A673 (cell line): ENCODE measurements around the gene NOL11. TPM values are rescaled to one million over a fixed set of nuclear protein-coding genes. Genes with fewer than 3 reads are reported as not detected.
"Not testable (repeated sequence)": the region's sequence is repeated elsewhere in the genome, so short reads cannot be mapped to it uniquely, and the experiment has no call there.

ENCODE experiments used
- BruUV-seq: library from RNA; stranded (reverse); fragments of 400-500 nt; replicated peaks from 2 replicates; lab custom pipeline; 2021; lab: Mats Ljungman, UMichigan
- CTCF ChIA-PET: fragments of 300-600 bp; sonication (Branson Sonifier 250); formaldehyde crosslinking; loops from one replicate; lab custom pipeline; 2022; ENCODE audit warnings: antibody characterized with exemption; lab: Charles Lee
- POLR2A ChIA-PET: fragments of 300-600 bp; sonication (Branson Sonifier 250); formaldehyde crosslinking; loops from one replicate; lab custom pipeline; 2022; ENCODE audit warnings: antibody characterized with exemption; ENCODE audit not compliant: low non-redundant PET; lab: Charles Lee
- DNase-seq: peaks from one replicate; pipeline ENCODE4 v3.0.0-alpha.2; 2015; ENCODE audit warnings: low spot score
- H3K27ac ChIP-seq: fragments of 200-600 bp; sonication (generic); 2 replicates; pipeline ENCODE4 v1.5.1; 2016; ENCODE audit warnings: mixed run types, low read depth, mild to moderate bottlenecking, mixed read lengths, antibody characterized with exemption, low read length; ENCODE audit not compliant: poor library complexity, severe bottlenecking
- H3K27me3 ChIP-seq: fragments of 200-600 bp; sonication (generic); replicated peaks from 2 replicates; pipeline ENCODE4 v1.6.1; 2017; ENCODE audit warnings: mixed run types, low read depth, mild to moderate bottlenecking, mixed read lengths, antibody characterized with exemption, low read length; ENCODE audit not compliant: insufficient read depth, poor library complexity
- H3K36me3 ChIP-seq: fragments of 200-600 bp; sonication (generic); 2 replicates; pipeline ENCODE4 v1.6.1; 2016; ENCODE audit warnings: mixed run types, mild to moderate bottlenecking, mixed read lengths, antibody characterized with exemption, low read length; ENCODE audit not compliant: insufficient read depth, poor library complexity, severe bottlenecking
- H3K4me1 ChIP-seq: fragments of 200-600 bp; sonication (generic); 2 replicates; pipeline ENCODE4 v1.6.1; 2017; ENCODE audit warnings: mixed run types, mild to moderate bottlenecking, mixed read lengths, antibody characterized with exemption, low read length; ENCODE audit not compliant: insufficient read depth, poor library complexity, severe bottlenecking
- H3K4me3 ChIP-seq: fragments of 200-600 bp; sonication (generic); 2 replicates; pipeline ENCODE4 v1.5.1; 2016; ENCODE audit warnings: low read depth, mixed run types, mild to moderate bottlenecking, mixed read lengths, low read length; ENCODE audit not compliant: poor library complexity, severe bottlenecking
- H3K9me3 ChIP-seq: fragments of 200-600 bp; sonication (generic); 2 replicates; pipeline ENCODE4 v1.6.1; 2016; ENCODE audit warnings: mixed run types, low read depth, mild to moderate bottlenecking, mixed read lengths, antibody characterized with exemption, low read length; ENCODE audit not compliant: poor library complexity, severe bottlenecking
- CTCF ChIP-seq: fragments of 300-800, 200-600 bp; sonication (generic); conservative IDR thresholded peaks from 2 replicates; pipeline ENCODE4 v1.5.1; 2017; ENCODE audit warnings: low read depth, mild to moderate bottlenecking, antibody characterized with exemption, low read length, moderate library complexity, mixed read lengths
- EZH2 ChIP-seq: fragments of 200-600 bp; sonication (generic); IDR thresholded peaks from 2 replicates; pipeline ENCODE4 v1.6.1; 2017; ENCODE audit warnings: borderline replicate concordance, low read depth, mild to moderate bottlenecking, mixed read lengths, antibody characterized with exemption, low read length; ENCODE audit not compliant: poor library complexity, severe bottlenecking
- intact Hi-C: fragments of 100-400 bp; cut with micrococcal nuclease; formaldehyde crosslinking; loops from one replicate; pipeline ENCODE4 v1.10.0; 2022; ENCODE audit not compliant: unreplicated experiment
- total RNA-seq: library from RNA; stranded (reverse); gene quantifications from 2 replicates; pipeline ENCODE4 v1.2.3, GENCODE V29; 2021

The NOL11 gene
- total RNA-seq, 1 experiment from 2014 or later = 105 TPM

- no peaks in the 10 kb centered on the region for H3K9me3 ChIP-seq
- ChIA-PET CTCF (no interaction called here), POLR2A (no interaction called here)
- no peak for DNase-seq
- intact Hi-C loops = no loop called here
- H3K4me1 ChIP-seq = peaks cover 5% of the 10 kb centered on the region
- TF ChIP-seq CTCF (no peak), EZH2 (no peak)
- H3K27ac ChIP-seq = no peak overlapping the region
- H3K4me3 ChIP-seq = no peak overlapping the region
- H3K36me3 ChIP-seq = no peaks in the 10 kb centered on the region
- no peaks in the 10 kb centered on the region for H3K27me3 ChIP-seq
- BruUV-seq = no TSS peak
Measured at GRCh38 chr17:67700725-67701119, 17.0 kb upstream of the NOL11 start.

- CTCF ChIA-PET, POLR2A ChIA-PET, H3K36me3 ChIP-seq, H3K27ac ChIP-seq, H3K4me3 ChIP-seq, DNase-seq, intact Hi-C loops, H3K27me3 ChIP-seq, H3K9me3 ChIP-seq, BruUV-seq: not testable (repeated sequence)
- peaks cover 11% of the 10 kb centered on the region for H3K4me1 ChIP-seq
Measured at GRCh38 chr17:67702861-67703260, 14.9 kb upstream of the NOL11 start.

GRCh38 chr17:67707442-67707841 is 10.3 kb upstream of the NOL11 start:
- no peak overlapping the region for H3K27ac ChIP-seq
- intact Hi-C loops = no loop called here
- peaks cover 27% of the 10 kb centered on the region for H3K4me1 ChIP-seq
- H3K4me3 ChIP-seq = no peak overlapping the region
- DNase-seq = peak; percentile 77
- TF ChIP-seq CTCF (no peak), EZH2 (no peak)
- H3K36me3 ChIP-seq = no peaks in the 10 kb centered on the region
- no peaks in the 10 kb centered on the region for H3K9me3 ChIP-seq
- ChIA-PET POLR2A (no interaction called here), CTCF (interaction anchor here (0.6 to 1.1 kb wide), 2 partner anchors 8 to 466 kb away, joined by 3 read pairs; no protein-coding TSS in a partner anchor)
- no peaks in the 10 kb centered on the region for H3K27me3 ChIP-seq
- BruUV-seq = no TSS peak

GRCh38 chr17:67708378-67708777 is 9.4 kb upstream of the NOL11 start:
- CTCF ChIA-PET = interaction anchor here (1.1 kb wide), 1 partner anchor 9 kb away, joined by 3 read pairs; no protein-coding TSS in a partner anchor
- intact Hi-C loops = no loop called here
- TF ChIP-seq EZH2 = no peak
- no peak for TF ChIP-seq CTCF
- H3K4me1 ChIP-seq = peaks cover 28% of the 10 kb centered on the region
- no peak overlapping the region for H3K27ac ChIP-seq
- no peak overlapping the region for H3K4me3 ChIP-seq
- H3K27me3 ChIP-seq = no peaks in the 10 kb centered on the region
- DNase-seq = no peak
- H3K9me3 ChIP-seq = peaks cover 4% of the 10 kb centered on the region
- BruUV-seq = no TSS peak
- H3K36me3 ChIP-seq = no peaks in the 10 kb centered on the region
- POLR2A ChIA-PET = no interaction called here
